Type B pancreatic cell (in vitro differentiated cells): ENCODE results near the gene FOXC1. TPM values are rescaled to one million over a fixed set of nuclear protein-coding genes. Genes with fewer than 3 reads are reported as not detected.

Source experiments
- DNase-seq: peaks from one replicate; pipeline ENCODE4 v3.0.0; 2021; ENCODE audit warnings: mixed read lengths; ENCODE audit not compliant: unreplicated experiment; ENCODE audit errors: extremely low spot score
- H3K27ac Mint-ChIP-seq: 2 replicates; pipeline ENCODE4 v1.8.0; 2021; ENCODE audit warnings: mild to moderate bottlenecking, mixed read lengths
- H3K27me3 Mint-ChIP-seq: 2 replicates; pipeline ENCODE4 v1.8.0; 2021; ENCODE audit warnings: mixed read lengths
- H3K36me3 Mint-ChIP-seq: 2 replicates; pipeline ENCODE4 v1.8.0; 2021; ENCODE audit warnings: mixed read lengths
- H3K4me1 Mint-ChIP-seq: one replicate; pipeline ENCODE4 v1.8.0; 2021; ENCODE audit warnings: mixed read lengths; ENCODE audit not compliant: unreplicated experiment
- H3K4me3 Mint-ChIP-seq: 2 replicates; pipeline ENCODE4 v1.8.0; 2021; ENCODE audit warnings: mild to moderate bottlenecking, mixed read lengths
- H3K9me3 Mint-ChIP-seq: 2 replicates; pipeline ENCODE4 v1.8.0; 2021; ENCODE audit warnings: mixed read lengths
- CTCF ChIP-seq: fragments of 200-600 bp; sonication (generic); conservative IDR thresholded peaks from 2 replicates; pipeline ENCODE4 v1.5.0; 2021; ENCODE audit warnings: antibody characterized with exemption, mild to moderate bottlenecking
- total RNA-seq: library from RNA; stranded (reverse); gene quantifications from 2 replicates; pipeline ENCODE4 v1.2.1, GENCODE V29; 2021; ENCODE audit warnings: low replicate concordance

FOXC1 gene
- total RNA-seq, 1 donor from 2014 or later, result 53.5 TPM

GRCh38 chr6:1613346-1613687 lies 3.6 kb downstream of the FOXC1 start:
- H3K27ac Mint-ChIP-seq, result peak overlapping the region; percentile 90
- no peak for TF ChIP-seq CTCF
- no peaks in the 10 kb centered on the region for H3K9me3 Mint-ChIP-seq
- no peak for DNase-seq
- peaks cover 59% of the 10 kb centered on the region for H3K27me3 Mint-ChIP-seq
- peak overlapping the region; percentile 95 for H3K4me3 Mint-ChIP-seq
- H3K36me3 Mint-ChIP-seq, result peaks cover 12% of the 10 kb centered on the region
- H3K4me1 Mint-ChIP-seq, result peaks cover 21% of the 10 kb centered on the region

- no peak for DNase-seq
- H3K27ac Mint-ChIP-seq, result peak overlapping the region; percentile 90
- H3K4me1 Mint-ChIP-seq, result peaks cover 21% of the 10 kb centered on the region
- peak overlapping the region; percentile 95 for H3K4me3 Mint-ChIP-seq
- H3K27me3 Mint-ChIP-seq, result peaks cover 59% of the 10 kb centered on the region
- peaks cover 14% of the 10 kb centered on the region for H3K36me3 Mint-ChIP-seq
- TF ChIP-seq CTCF, result no peak
- H3K9me3 Mint-ChIP-seq, result no peaks in the 10 kb centered on the region
These were observed 4.2 kb downstream of the FOXC1 start for GRCh38 chr6:1613688-1614447.

- DNase-seq, result no peak
- peaks cover 59% of the 10 kb centered on the region for H3K27me3 Mint-ChIP-seq
- peaks cover 14% of the 10 kb centered on the region for H3K36me3 Mint-ChIP-seq
- H3K9me3 Mint-ChIP-seq, result no peaks in the 10 kb centered on the region
- no peak for TF ChIP-seq CTCF
- peaks cover 21% of the 10 kb centered on the region for H3K4me1 Mint-ChIP-seq
- H3K4me3 Mint-ChIP-seq, result no peak overlapping the region
- H3K27ac Mint-ChIP-seq, result no peak overlapping the region
These were observed 4.9 kb downstream of the FOXC1 start for GRCh38 chr6:1614448-1615150.

- H3K4me3 Mint-ChIP-seq, result peak overlapping the region; percentile 81
- peaks cover 59% of the 10 kb centered on the region for H3K27me3 Mint-ChIP-seq
- H3K4me1 Mint-ChIP-seq, result peaks cover 21% of the 10 kb centered on the region
- TF ChIP-seq CTCF, result no peak
- H3K9me3 Mint-ChIP-seq, result no peaks in the 10 kb centered on the region
- peaks cover 14% of the 10 kb centered on the region for H3K36me3 Mint-ChIP-seq
- DNase-seq, result no peak
- peak overlapping the region; percentile 65 for H3K27ac Mint-ChIP-seq
These were observed 5.6 kb downstream of the FOXC1 start for GRCh38 chr6:1615151-1615852.

- H3K36me3 Mint-ChIP-seq, result peaks cover 14% of the 10 kb centered on the region
- H3K9me3 Mint-ChIP-seq, result no peaks in the 10 kb centered on the region
- H3K27ac Mint-ChIP-seq, result peak overlapping the region; percentile 65
- H3K4me3 Mint-ChIP-seq, result peak overlapping the region; percentile 81
- TF ChIP-seq CTCF, result no peak
- peaks cover 21% of the 10 kb centered on the region for H3K4me1 Mint-ChIP-seq
- peaks cover 58% of the 10 kb centered on the region for H3K27me3 Mint-ChIP-seq
- no peak for DNase-seq
These were observed 6.2 kb downstream of the FOXC1 start for GRCh38 chr6:1615853-1616420.
